SK-N-SH (cell line): ENCODE data around the gene KRT4. TPM values are rescaled to one million over a fixed set of nuclear protein-coding genes. Genes with fewer than 3 reads are reported as not detected.

ENCODE experiments used
- CTCF ChIA-PET: fragments of 300-600, 350-600 bp; formaldehyde crosslinking; extraction: SDS; loops from one replicate; lab custom pipeline; 2021; lab: Yijun Ruan, JAX
- POLR2A ChIA-PET: fragments of 350-600 bp; sonication (Branson Sonifier 250); formaldehyde crosslinking; extraction: SDS; loops from one replicate; lab custom pipeline; 2020; ENCODE audit warnings: antibody characterized with exemption, inconsistent platforms; lab: Yijun Ruan, JAX
- DNase-seq: peaks from one replicate; pipeline ENCODE4 v3.0.0; 2012
- H2AFZ ChIP-seq: fragments of 200-600 bp; sonication (generic); 2 replicates; pipeline ENCODE4 v1.8.1; 2016; ENCODE audit warnings: antibody characterized with exemption, mild to moderate bottlenecking, low read depth
- H3F3A ChIP-seq: fragments of 200-600 bp; sonication (generic); replicated peaks from 2 replicates; pipeline ENCODE3; 2016; ENCODE audit warnings: antibody characterized with exemption, mild to moderate bottlenecking; ENCODE audit not compliant: insufficient read depth
- H3K27ac ChIP-seq, 2 experiments: fragments of 200-500 bp in 1 of 2; fragments of 200-600 bp in 1 of 2; sonication (Bioruptor generic) in 1 of 2; sonication (generic), shearing (Covaris generic) in 1 of 2; 2 replicates each; pipeline versions ENCODE4 v1.5.1 to v1.6.1; 2014 to 2016; ENCODE audit warnings: low read depth in 2 of 2, inconsistent platforms in 1 of 2, low read length in 1 of 2, mild to moderate bottlenecking in 1 of 2, mixed read lengths in 1 of 2
- H3K27me3 ChIP-seq: fragments of 200-600 bp; sonication (generic), shearing (Covaris generic); 2 replicates; pipeline ENCODE4 v1.6.1; 2016; ENCODE audit warnings: mixed run types; ENCODE audit not compliant: insufficient read depth
- H3K36me3 ChIP-seq, 2 experiments: fragments of 200-500 bp in 1 of 2; fragments of 200-600 bp in 1 of 2; sonication (Bioruptor generic) in 1 of 2; sonication (generic) in 1 of 2; replicated peaks in 1 of 2; 2 replicates each; pipeline versions ENCODE3 to v1.5.1; 2014 to 2016; ENCODE audit warnings: low read length in 1 of 2, mild to moderate bottlenecking in 1 of 2; ENCODE audit not compliant: insufficient read depth in 2 of 2, control insufficient read depth in 1 of 2
- H3K4me1 ChIP-seq, 2 experiments: fragments of 200-500 bp in 1 of 2; fragments of 200-600 bp in 1 of 2; sonication (Bioruptor generic) in 1 of 2; sonication (generic), shearing (Covaris generic) in 1 of 2; 2 replicates each; pipeline versions ENCODE4 v1.5.1 to v1.6.1; 2014 to 2016; ENCODE audit warnings: low read depth in 1 of 2, low read length in 1 of 2, mixed run types in 1 of 2; ENCODE audit not compliant: insufficient read depth in 2 of 2, control insufficient read depth in 1 of 2
- H3K4me2 ChIP-seq: fragments of 200-600 bp; sonication (generic), shearing (Covaris generic); 2 replicates; pipeline ENCODE4 v1.6.1; 2017; ENCODE audit warnings: mixed run types
- H3K4me3 ChIP-seq, 2 experiments: fragments of 200-500 bp in 1 of 2; fragments of 200-600 bp in 1 of 2; sonication (Bioruptor generic) in 1 of 2; sonication (generic), shearing (Covaris generic) in 1 of 2; 2 replicates each; pipeline versions ENCODE4 v1.5.1 to v1.8.1; 2014 to 2016; ENCODE audit warnings: low read depth in 2 of 2, inconsistent platforms in 1 of 2, low read length in 1 of 2, mild to moderate bottlenecking in 1 of 2, mixed read lengths in 1 of 2, moderate library complexity in 1 of 2
- H3K79me2 ChIP-seq: fragments of 200-600 bp; sonication (generic); 2 replicates; pipeline ENCODE4 v1.8.1; 2017; ENCODE audit warnings: mild to moderate bottlenecking; ENCODE audit not compliant: insufficient read depth
- H3K9ac ChIP-seq: fragments of 200-600 bp; sonication (generic); 2 replicates; pipeline ENCODE4 v1.6.1; 2017; ENCODE audit warnings: mixed run types
- H3K9me2 ChIP-seq: fragments of 200-600 bp; sonication (generic); 2 replicates; pipeline ENCODE4 v1.6.1; 2017; ENCODE audit warnings: mixed run types
- H3K9me3 ChIP-seq: fragments of 200-600 bp; sonication (generic); 2 replicates; pipeline ENCODE4 v1.6.1; 2017; ENCODE audit warnings: mixed run types, mild to moderate bottlenecking, moderate library complexity
- H4K20me1 ChIP-seq: fragments of 200-600 bp; sonication (generic); 2 replicates; pipeline ENCODE4 v1.6.1; 2017; ENCODE audit warnings: mild to moderate bottlenecking, mixed run types; ENCODE audit not compliant: insufficient read depth
- FOSL2 ChIP-seq: IDR thresholded peaks from 2 replicates; pipeline ENCODE4 v1.4.0; 2012; ENCODE audit warnings: low read depth, mild to moderate bottlenecking, moderate library complexity, borderline replicate concordance
- FOXJ3 ChIP-seq: sonication (generic); formaldehyde crosslinking; IDR thresholded peaks from 2 replicates; pipeline ENCODE4 v1.5.1; 2020; ENCODE audit warnings: mild to moderate bottlenecking, missing genetic modification reagents
- FOXM1 ChIP-seq: IDR thresholded peaks from 2 replicates; pipeline ENCODE4 v1.4.0; 2012; ENCODE audit warnings: low read depth, mild to moderate bottlenecking
- GABPA ChIP-seq: IDR thresholded peaks from 2 replicates; pipeline ENCODE4 v1.4.0; 2012; ENCODE audit warnings: low read depth, mild to moderate bottlenecking
- GATA2 ChIP-seq: sonication (generic); formaldehyde crosslinking; IDR thresholded peaks from 2 replicates; pipeline ENCODE4 v1.5.0; 2020; ENCODE audit warnings: mild to moderate bottlenecking, missing genetic modification reagents
- NFIC ChIP-seq: IDR thresholded peaks from 2 replicates; pipeline ENCODE4 v1.4.0; 2012; ENCODE audit warnings: borderline replicate concordance
- NRF1 ChIP-seq: IDR thresholded peaks from 2 replicates; pipeline ENCODE4 v1.6.1; 2012; ENCODE audit warnings: low read depth, mild to moderate bottlenecking, low read length
- RCOR1 ChIP-seq: fragments of 150-350 bp; IDR thresholded peaks from 2 replicates; pipeline ENCODE4 v1.6.1; 2017; ENCODE audit warnings: antibody characterized with exemption, low read length
- TCF12 ChIP-seq: IDR thresholded peaks from 2 replicates; pipeline ENCODE4 v1.4.0; 2012
- TEAD4 ChIP-seq: IDR thresholded peaks from 2 replicates; pipeline ENCODE4 v1.4.0; 2012; ENCODE audit warnings: mild to moderate bottlenecking, borderline replicate concordance; ENCODE audit not compliant: insufficient read depth
- USF1 ChIP-seq: IDR thresholded peaks from 2 replicates; pipeline ENCODE4 v1.4.0; 2012; ENCODE audit warnings: low read depth, borderline replicate concordance
- polyA plus RNA-seq, 3 experiments: library from polyadenylated mRNA; depleted of rRNA; stranded (reverse); fragments of >200 nt; gene quantifications; 2 replicates each; pipeline ENCODE4 v1.2.3, GENCODE V29; 2012
- TF ChIP-seq, protein P1 (sequence below): IDR thresholded peaks from 2 replicates; pipeline ENCODE4 v1.6.1; 2012; ENCODE audit warnings: mild to moderate bottlenecking, low read depth, low read length, moderate library complexity
- TF ChIP-seq, protein P2 (sequence below): IDR thresholded peaks from 2 replicates; pipeline ENCODE4; 2012
- TF ChIP-seq, protein P3 (sequence below): fragments of 150-350 bp; IDR thresholded peaks from 2 replicates; pipeline ENCODE4 v1.6.1; 2017; ENCODE audit warnings: antibody characterized with exemption, low read length, low read depth, borderline replicate concordance

Gene KRT4
- polyA plus RNA-seq, 1 of the 3 experiments (the other 2 are of a cell fraction): not detected

DNA sequence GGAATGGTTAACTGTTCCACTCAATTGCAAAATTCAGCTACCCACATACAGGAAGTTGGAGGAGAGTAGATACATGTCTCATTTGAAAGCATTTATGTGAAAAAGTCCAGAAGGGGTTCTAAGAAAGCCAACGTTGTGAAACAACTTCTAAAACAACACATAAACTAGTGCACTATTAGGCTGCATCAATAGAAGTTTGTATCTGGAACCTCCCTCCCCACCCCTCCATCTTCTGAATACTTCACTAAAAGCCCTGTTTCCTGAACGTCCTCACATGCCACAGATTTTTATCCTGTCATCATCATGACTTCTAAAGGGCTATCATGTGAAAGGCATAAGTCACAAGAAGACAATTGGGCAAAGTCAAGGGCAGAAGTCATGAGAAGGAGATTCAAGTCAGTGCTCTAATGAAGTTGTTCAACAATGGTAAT, 14.7 kb upstream of the KRT4 start (continued):
- TF ChIP-seq, protein P1, sequence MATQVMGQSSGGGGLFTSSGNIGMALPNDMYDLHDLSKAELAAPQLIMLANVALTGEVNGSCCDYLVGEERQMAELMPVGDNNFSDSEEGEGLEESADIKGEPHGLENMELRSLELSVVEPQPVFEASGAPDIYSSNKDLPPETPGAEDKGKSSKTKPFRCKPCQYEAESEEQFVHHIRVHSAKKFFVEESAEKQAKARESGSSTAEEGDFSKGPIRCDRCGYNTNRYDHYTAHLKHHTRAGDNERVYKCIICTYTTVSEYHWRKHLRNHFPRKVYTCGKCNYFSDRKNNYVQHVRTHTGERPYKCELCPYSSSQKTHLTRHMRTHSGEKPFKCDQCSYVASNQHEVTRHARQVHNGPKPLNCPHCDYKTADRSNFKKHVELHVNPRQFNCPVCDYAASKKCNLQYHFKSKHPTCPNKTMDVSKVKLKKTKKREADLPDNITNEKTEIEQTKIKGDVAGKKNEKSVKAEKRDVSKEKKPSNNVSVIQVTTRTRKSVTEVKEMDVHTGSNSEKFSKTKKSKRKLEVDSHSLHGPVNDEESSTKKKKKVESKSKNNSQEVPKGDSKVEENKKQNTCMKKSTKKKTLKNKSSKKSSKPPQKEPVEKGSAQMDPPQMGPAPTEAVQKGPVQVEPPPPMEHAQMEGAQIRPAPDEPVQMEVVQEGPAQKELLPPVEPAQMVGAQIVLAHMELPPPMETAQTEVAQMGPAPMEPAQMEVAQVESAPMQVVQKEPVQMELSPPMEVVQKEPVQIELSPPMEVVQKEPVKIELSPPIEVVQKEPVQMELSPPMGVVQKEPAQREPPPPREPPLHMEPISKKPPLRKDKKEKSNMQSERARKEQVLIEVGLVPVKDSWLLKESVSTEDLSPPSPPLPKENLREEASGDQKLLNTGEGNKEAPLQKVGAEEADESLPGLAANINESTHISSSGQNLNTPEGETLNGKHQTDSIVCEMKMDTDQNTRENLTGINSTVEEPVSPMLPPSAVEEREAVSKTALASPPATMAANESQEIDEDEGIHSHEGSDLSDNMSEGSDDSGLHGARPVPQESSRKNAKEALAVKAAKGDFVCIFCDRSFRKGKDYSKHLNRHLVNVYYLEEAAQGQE: no peak
- TF ChIP-seq GABPA (no peak), TCF12 (no peak)

- Histone ChIP-seq H3K9me2 (no peaks in the 10 kb centered on the region), H4K20me1 (no peaks in the 10 kb centered on the region), H3K9me3 (no peaks in the 10 kb centered on the region), H3F3A (no peaks in the 10 kb centered on the region), H3K9ac (no peak overlapping the region), H3K79me2 (no peaks in the 10 kb centered on the region), H3K4me2 (no peak overlapping the region), H3K4me3 (no peak overlapping the region), H2AFZ (no peak overlapping the region), H3K27ac (no peak overlapping the region), H3K27me3 (peaks cover 50% of the 10 kb centered on the region), H3K36me3 (no peaks in the 10 kb centered on the region), H3K4me1 (no peaks in the 10 kb centered on the region)
- ChIA-PET POLR2A (no interaction called here), CTCF (no interaction called here)
- TF ChIP-seq, protein P2, sequence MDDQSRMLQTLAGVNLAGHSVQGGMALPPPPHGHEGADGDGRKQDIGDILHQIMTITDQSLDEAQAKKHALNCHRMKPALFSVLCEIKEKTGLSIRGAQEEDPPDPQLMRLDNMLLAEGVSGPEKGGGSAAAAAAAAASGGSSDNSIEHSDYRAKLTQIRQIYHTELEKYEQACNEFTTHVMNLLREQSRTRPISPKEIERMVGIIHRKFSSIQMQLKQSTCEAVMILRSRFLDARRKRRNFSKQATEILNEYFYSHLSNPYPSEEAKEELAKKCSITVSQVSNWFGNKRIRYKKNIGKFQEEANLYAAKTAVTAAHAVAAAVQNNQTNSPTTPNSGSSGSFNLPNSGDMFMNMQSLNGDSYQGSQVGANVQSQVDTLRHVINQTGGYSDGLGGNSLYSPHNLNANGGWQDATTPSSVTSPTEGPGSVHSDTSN: no peak
- no peak for TF ChIP-seq NRF1
- TF ChIP-seq FOSL2: no peak
- TF ChIP-seq, protein P3, sequence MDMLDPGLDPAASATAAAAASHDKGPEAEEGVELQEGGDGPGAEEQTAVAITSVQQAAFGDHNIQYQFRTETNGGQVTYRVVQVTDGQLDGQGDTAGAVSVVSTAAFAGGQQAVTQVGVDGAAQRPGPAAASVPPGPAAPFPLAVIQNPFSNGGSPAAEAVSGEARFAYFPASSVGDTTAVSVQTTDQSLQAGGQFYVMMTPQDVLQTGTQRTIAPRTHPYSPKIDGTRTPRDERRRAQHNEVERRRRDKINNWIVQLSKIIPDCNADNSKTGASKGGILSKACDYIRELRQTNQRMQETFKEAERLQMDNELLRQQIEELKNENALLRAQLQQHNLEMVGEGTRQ: no peak
- TF ChIP-seq USF1: no peak
- no peak for TF ChIP-seq FOXM1
- TF ChIP-seq GATA2 (CRISPR knock-in tag): no peak
- no peak for TF ChIP-seq TEAD4
- no peak for TF ChIP-seq FOXJ3 (CRISPR knock-in tag)
- TF ChIP-seq GABPA: no peak
- TF ChIP-seq NFIC: no peak
- no peak for TF ChIP-seq RCOR1
- DNase-seq: no peak
Measured at GRCh38 chr12:52828156-52828555, 14.2 kb upstream of the KRT4 start.
